ENCODE measurements around the gene ING1.

The ING1 gene

DNA sequence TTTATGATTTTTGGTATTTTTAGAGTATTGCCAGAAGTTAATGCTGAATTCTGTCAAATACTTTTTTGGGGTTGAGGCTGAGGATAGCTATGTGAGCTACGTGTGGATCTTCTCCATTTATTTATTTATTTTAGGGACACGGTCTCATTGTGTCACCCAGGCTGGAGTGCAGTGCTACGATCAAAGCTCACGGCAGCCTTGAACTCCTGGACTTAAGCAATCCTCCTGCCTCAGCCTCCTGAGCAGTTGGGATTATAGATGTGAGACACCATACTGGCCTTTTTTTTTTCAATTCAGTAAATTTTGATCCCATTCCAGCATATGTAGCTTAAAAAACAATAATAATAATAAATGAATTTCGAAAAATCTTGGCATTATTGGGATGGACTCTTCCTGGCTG, 21.1 kb downstream of the ING1 start:
- no peak for DNase-seq
- H3K4me1 ChIP-seq (ENCODE audit: control extremely low read depth in 1 of 4, control insufficient read depth in 4 of 4, insufficient read depth in 4 of 4, low read length in 3 of 4) = no peaks in the 10 kb centered on the region
- POLR2A ChIA-PET = no interaction called here
- CTCF ChIA-PET = interaction anchor here (0.6 kb wide), 1 partner anchor 23 kb away, joined by 4 read pairs; no protein-coding TSS in a partner anchor
- no peaks in the 10 kb centered on the region for H3K27me3 ChIP-seq (replicated peaks in 2 of 5; ENCODE audit: control insufficient read depth in 4 of 5, insufficient read depth in 5 of 5, low read length in 4 of 5)
- no peak overlapping the region for H3K4me3 ChIP-seq (ENCODE audit: control insufficient read depth in 1 of 7, extremely low read depth in 1 of 7, insufficient read depth in 4 of 7, low read depth in 2 of 7, low read length in 6 of 7)
- H3K9me3 ChIP-seq (ENCODE audit: control extremely low read depth in 1 of 5, control insufficient read depth in 4 of 5, insufficient read depth in 2 of 5, low read depth in 1 of 5, low read length in 4 of 5) = peaks cover 0 to 10% (median 5%) of the 10 kb centered on the region in 5 experiments
- no peaks in the 10 kb centered on the region for H3K36me3 ChIP-seq (ENCODE audit: control insufficient read depth in 4 of 4, insufficient read depth in 4 of 4, low read length in 3 of 4)
- 100% methylated on average over 1 of the region's 5 CpGs for WGBS (ENCODE audit: insufficient coverage)
- no peak overlapping the region for H3K27ac ChIP-seq (ENCODE audit: insufficient read depth in 1 of 2, low read depth in 1 of 2, low read length in 2 of 2, poor library complexity in 1 of 2, severe bottlenecking in 2 of 2)

DNA sequence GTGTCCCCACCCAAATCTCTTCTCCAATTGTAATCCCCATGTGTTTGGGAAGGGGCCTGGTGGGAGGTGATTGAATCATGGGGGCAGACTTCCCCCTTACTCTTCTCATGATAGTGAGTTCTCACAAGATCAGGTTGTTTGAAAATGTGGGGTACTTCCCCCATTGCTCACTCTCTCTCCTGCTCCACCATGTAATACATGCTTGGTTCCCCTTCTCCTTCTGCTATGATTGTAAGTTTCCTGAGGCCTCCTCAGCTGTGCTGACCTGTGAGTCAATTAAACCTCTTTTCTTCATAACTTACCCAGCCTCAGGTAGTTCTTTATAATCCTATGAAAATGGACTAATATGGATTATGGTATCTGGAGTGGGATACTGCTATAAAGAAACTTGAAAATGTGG, 24.1 kb downstream of the ING1 start:
- CTCF ChIA-PET = no interaction called here
- no peak for DNase-seq
- POLR2A ChIA-PET = no interaction called here
- H3K9me3 ChIP-seq (ENCODE audit: control extremely low read depth in 1 of 5, control insufficient read depth in 4 of 5, insufficient read depth in 2 of 5, low read depth in 1 of 5, low read length in 4 of 5) = peaks cover 0 to 10% (median 5%) of the 10 kb centered on the region in 5 experiments
- H3K36me3 ChIP-seq (ENCODE audit: control insufficient read depth in 4 of 4, insufficient read depth in 4 of 4, low read length in 3 of 4) = no peaks in the 10 kb centered on the region
- no peak overlapping the region for H3K27ac ChIP-seq (ENCODE audit: insufficient read depth in 1 of 2, low read depth in 1 of 2, low read length in 2 of 2, poor library complexity in 1 of 2, severe bottlenecking in 2 of 2)
- H3K4me1 ChIP-seq (ENCODE audit: control extremely low read depth in 1 of 4, control insufficient read depth in 4 of 4, insufficient read depth in 4 of 4, low read length in 3 of 4) = no peaks in the 10 kb centered on the region
- H3K27me3 ChIP-seq (replicated peaks in 2 of 5; ENCODE audit: control insufficient read depth in 4 of 5, insufficient read depth in 5 of 5, low read length in 4 of 5) = no peaks in the 10 kb centered on the region
- H3K4me3 ChIP-seq (ENCODE audit: control insufficient read depth in 1 of 7, extremely low read depth in 1 of 7, insufficient read depth in 4 of 7, low read depth in 2 of 7, low read length in 6 of 7) = no peak overlapping the region

DNA sequence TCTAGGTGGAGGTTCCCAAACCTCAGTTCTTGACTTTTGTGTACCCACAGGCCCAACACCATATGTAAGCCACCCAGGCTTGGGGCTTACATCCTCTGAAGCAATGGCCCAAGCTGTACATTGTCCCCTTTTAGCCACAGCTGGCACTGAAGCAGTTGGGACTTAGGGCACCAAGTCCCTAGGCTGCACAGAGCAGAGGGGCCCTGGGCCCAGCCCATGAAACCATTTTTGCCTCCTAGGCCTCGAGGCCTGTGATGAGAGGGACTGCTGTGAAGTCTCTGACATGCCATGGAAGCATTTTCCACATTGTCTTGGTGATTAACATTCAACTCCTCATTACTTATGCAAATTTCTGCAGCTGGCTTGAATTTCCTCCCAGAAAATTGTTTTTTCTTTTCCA, 30.2 kb downstream of the ING1 start:
- CTCF ChIA-PET = no interaction called here
- 88% methylated on average over 1 of the region's 1 CpG for WGBS (ENCODE audit: insufficient coverage)
- Histone ChIP-seq H3K9me3 (ENCODE audit: control extremely low read depth in 1 of 5, control insufficient read depth in 4 of 5, insufficient read depth in 2 of 5, low read depth in 1 of 5, low read length in 4 of 5) (peaks cover 0 to 15% (median 10%) of the 10 kb centered on the region in 5 experiments), H3K27me3 (replicated peaks in 2 of 5; ENCODE audit: control insufficient read depth in 4 of 5, insufficient read depth in 5 of 5, low read length in 4 of 5) (no peaks in the 10 kb centered on the region), H3K4me3 (ENCODE audit: control insufficient read depth in 1 of 7, extremely low read depth in 1 of 7, insufficient read depth in 4 of 7, low read depth in 2 of 7, low read length in 6 of 7) (no peak overlapping the region), H3K36me3 (ENCODE audit: control insufficient read depth in 4 of 4, insufficient read depth in 4 of 4, low read length in 3 of 4) (no peaks in the 10 kb centered on the region), H3K4me1 (ENCODE audit: control extremely low read depth in 1 of 4, control insufficient read depth in 4 of 4, insufficient read depth in 4 of 4, low read length in 3 of 4) (no peaks in the 10 kb centered on the region), H3K27ac (ENCODE audit: insufficient read depth in 1 of 2, low read depth in 1 of 2, low read length in 2 of 2, poor library complexity in 1 of 2, severe bottlenecking in 2 of 2) (no peak overlapping the region)
- no peak for DNase-seq
- POLR2A ChIA-PET = no interaction called here

DNA sequence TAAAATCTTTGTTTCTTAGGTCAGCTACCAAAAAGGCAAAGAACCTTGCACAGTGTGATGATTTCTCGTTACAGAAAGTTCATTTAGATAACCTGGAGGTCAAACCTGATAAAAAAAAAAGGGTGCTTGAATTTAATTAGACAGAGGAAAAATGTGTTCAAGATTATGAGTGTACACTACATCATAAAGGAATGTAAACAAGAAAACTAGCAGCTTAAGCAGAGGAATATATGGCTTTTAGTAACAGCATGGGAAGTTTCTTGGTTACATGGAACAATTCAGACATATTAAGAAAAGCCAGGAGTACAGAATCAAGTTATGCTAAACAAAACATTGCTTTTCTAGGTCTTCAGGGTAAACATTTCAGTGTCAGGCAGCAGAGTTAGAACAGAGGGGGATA, 32.9 kb downstream of the ING1 start:
- Histone ChIP-seq H3K27me3 (replicated peaks in 2 of 5; ENCODE audit: control insufficient read depth in 4 of 5, insufficient read depth in 5 of 5, low read length in 4 of 5) (no peaks in the 10 kb centered on the region), H3K36me3 (ENCODE audit: control insufficient read depth in 4 of 4, insufficient read depth in 4 of 4, low read length in 3 of 4) (no peaks in the 10 kb centered on the region), H3K9me3 (ENCODE audit: control extremely low read depth in 1 of 5, control insufficient read depth in 4 of 5, insufficient read depth in 2 of 5, low read depth in 1 of 5, low read length in 4 of 5) (peaks cover 0 to 14% (median 8%) of the 10 kb centered on the region in 5 experiments), H3K4me3 (ENCODE audit: control insufficient read depth in 1 of 7, extremely low read depth in 1 of 7, insufficient read depth in 4 of 7, low read depth in 2 of 7, low read length in 6 of 7) (no peak overlapping the region), H3K27ac (ENCODE audit: insufficient read depth in 1 of 2, low read depth in 1 of 2, low read length in 2 of 2, poor library complexity in 1 of 2, severe bottlenecking in 2 of 2) (no peak overlapping the region), H3K4me1 (ENCODE audit: control extremely low read depth in 1 of 4, control insufficient read depth in 4 of 4, insufficient read depth in 4 of 4, low read length in 3 of 4) (no peaks in the 10 kb centered on the region)
- ChIA-PET POLR2A (no interaction called here), CTCF (no interaction called here)
- no peak for DNase-seq
- no CpG with 5 or more reads among the region's 1 CpG for WGBS (ENCODE audit: insufficient coverage)

DNA sequence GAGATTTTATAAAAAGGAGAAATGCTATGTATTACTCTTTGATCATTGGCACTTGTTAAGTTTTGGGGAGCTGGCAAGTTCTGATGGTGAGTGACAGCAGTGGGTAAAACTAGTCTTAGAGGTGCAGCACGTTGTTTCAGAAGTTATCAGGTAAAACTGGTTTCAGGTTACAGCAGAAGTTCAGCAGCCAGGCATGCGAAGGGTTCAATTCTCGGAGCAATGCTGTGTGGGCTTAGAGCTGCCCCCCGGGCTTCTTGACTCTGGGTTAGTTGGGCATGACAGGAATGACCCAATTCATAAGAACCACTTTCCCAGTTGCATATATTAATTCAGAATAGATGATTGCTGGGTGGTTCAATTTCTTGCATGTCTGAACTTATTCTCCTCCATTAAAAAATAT, 34.8 kb downstream of the ING1 start:
- Histone ChIP-seq H3K27me3 (replicated peaks in 2 of 5; ENCODE audit: control insufficient read depth in 4 of 5, insufficient read depth in 5 of 5, low read length in 4 of 5) (no peaks in the 10 kb centered on the region), H3K27ac (ENCODE audit: insufficient read depth in 1 of 2, low read depth in 1 of 2, low read length in 2 of 2, poor library complexity in 1 of 2, severe bottlenecking in 2 of 2) (no peak overlapping the region), H3K4me1 (ENCODE audit: control extremely low read depth in 1 of 4, control insufficient read depth in 4 of 4, insufficient read depth in 4 of 4, low read length in 3 of 4) (no peaks in the 10 kb centered on the region), H3K36me3 (ENCODE audit: control insufficient read depth in 4 of 4, insufficient read depth in 4 of 4, low read length in 3 of 4) (no peaks in the 10 kb centered on the region), H3K4me3 (ENCODE audit: control insufficient read depth in 1 of 7, extremely low read depth in 1 of 7, insufficient read depth in 4 of 7, low read depth in 2 of 7, low read length in 6 of 7) (no peak overlapping the region), H3K9me3 (ENCODE audit: control extremely low read depth in 1 of 5, control insufficient read depth in 4 of 5, insufficient read depth in 2 of 5, low read depth in 1 of 5, low read length in 4 of 5) (peaks cover 2 to 14% (median 5%) of the 10 kb centered on the region in 5 experiments)
- POLR2A ChIA-PET = no interaction called here
- CTCF ChIA-PET = interaction anchor here (0.6 kb wide), 1 partner anchor 87 kb away, joined by 3 read pairs; no protein-coding TSS in a partner anchor
- 67% methylated on average over 1 of the region's 4 CpGs for WGBS (ENCODE audit: insufficient coverage)
- no peak for DNase-seq

DNA sequence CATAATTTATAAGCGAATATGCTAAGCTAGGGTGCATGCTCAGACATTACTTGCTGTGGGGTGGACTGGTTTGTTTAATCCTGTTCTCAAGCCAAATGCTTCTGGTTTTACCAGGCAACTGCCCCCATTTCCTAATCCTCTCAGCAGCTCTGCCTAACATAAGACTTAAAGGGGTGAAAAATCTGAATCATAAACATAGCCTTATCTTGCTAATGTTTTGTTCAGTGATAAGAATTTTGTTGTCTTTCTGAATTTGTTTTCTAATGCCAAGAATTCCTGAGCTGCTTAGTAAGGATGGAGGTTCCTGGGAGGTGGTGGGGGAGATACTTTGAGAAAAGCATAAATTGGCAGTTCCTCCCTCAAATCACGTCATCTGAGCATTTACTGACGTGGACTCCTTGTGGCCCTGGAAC, 42.7 kb downstream of the ING1 start:
- CTCF ChIA-PET = no interaction called here
- WGBS (ENCODE audit: insufficient coverage) = 75% methylated on average over 2 of the region's 3 CpGs
- H3K27ac ChIP-seq (ENCODE audit: insufficient read depth in 1 of 2, low read depth in 1 of 2, low read length in 2 of 2, poor library complexity in 1 of 2, severe bottlenecking in 2 of 2) = no peak overlapping the region
- no peaks in the 10 kb centered on the region for H3K36me3 ChIP-seq (ENCODE audit: control insufficient read depth in 4 of 4, insufficient read depth in 4 of 4, low read length in 3 of 4)
- POLR2A ChIA-PET = no interaction called here
- DNase-seq = no peak
- peaks cover 0 to 7% (median under 1%) of the 10 kb centered on the region in 5 experiments for H3K9me3 ChIP-seq (ENCODE audit: control extremely low read depth in 1 of 5, control insufficient read depth in 4 of 5, insufficient read depth in 2 of 5, low read depth in 1 of 5, low read length in 4 of 5)
- no peaks in the 10 kb centered on the region for H3K4me1 ChIP-seq (ENCODE audit: control extremely low read depth in 1 of 4, control insufficient read depth in 4 of 4, insufficient read depth in 4 of 4, low read length in 3 of 4)
- no peak overlapping the region for H3K4me3 ChIP-seq (ENCODE audit: control insufficient read depth in 1 of 7, extremely low read depth in 1 of 7, insufficient read depth in 4 of 7, low read depth in 2 of 7, low read length in 6 of 7)
- H3K27me3 ChIP-seq (replicated peaks in 2 of 5; ENCODE audit: control insufficient read depth in 4 of 5, insufficient read depth in 5 of 5, low read length in 4 of 5) = no peaks in the 10 kb centered on the region

DNA sequence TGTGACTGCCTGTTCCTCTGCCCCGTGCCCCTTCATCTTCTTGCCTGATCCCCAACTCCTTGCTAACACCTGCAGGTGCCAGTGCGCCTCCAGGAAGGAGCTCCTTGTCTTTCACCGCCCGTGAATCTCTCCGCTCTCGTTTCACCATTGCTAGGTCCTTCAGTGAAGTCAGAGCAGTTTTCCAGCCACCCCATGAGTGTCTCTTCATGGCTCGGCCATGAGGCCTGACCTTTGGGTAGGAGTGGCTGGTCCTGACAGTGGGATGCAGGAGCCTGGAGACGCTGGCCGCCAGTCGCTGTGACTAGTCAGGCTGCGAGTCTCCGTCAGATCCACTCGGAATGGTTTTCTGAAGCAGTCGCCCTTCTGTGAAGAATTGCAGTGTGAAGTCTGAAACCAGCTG, 43.8 kb downstream of the ING1 start:
- CTCF ChIA-PET = interaction anchor here (0.6 kb wide), 1 partner anchor 22 kb away, joined by 4 read pairs; no protein-coding TSS in a partner anchor
- POLR2A ChIA-PET = no interaction called here
- H3K27ac ChIP-seq (ENCODE audit: insufficient read depth in 1 of 2, low read depth in 1 of 2, low read length in 2 of 2, poor library complexity in 1 of 2, severe bottlenecking in 2 of 2) = no peak overlapping the region
- WGBS (ENCODE audit: insufficient coverage) = 98% methylated on average over 14 of the region's 14 CpGs
- H3K27me3 ChIP-seq (replicated peaks in 2 of 5; ENCODE audit: control insufficient read depth in 4 of 5, insufficient read depth in 5 of 5, low read length in 4 of 5) = no peaks in the 10 kb centered on the region
- H3K4me3 ChIP-seq (ENCODE audit: control insufficient read depth in 1 of 7, extremely low read depth in 1 of 7, insufficient read depth in 4 of 7, low read depth in 2 of 7, low read length in 6 of 7) = no peak overlapping the region
- no peaks in the 10 kb centered on the region for H3K4me1 ChIP-seq (ENCODE audit: control extremely low read depth in 1 of 4, control insufficient read depth in 4 of 4, insufficient read depth in 4 of 4, low read length in 3 of 4)
- peaks cover 0 to 5% (median 0%) of the 10 kb centered on the region in 5 experiments for H3K9me3 ChIP-seq (ENCODE audit: control extremely low read depth in 1 of 5, control insufficient read depth in 4 of 5, insufficient read depth in 2 of 5, low read depth in 1 of 5, low read length in 4 of 5)
- DNase-seq = no peak
- no peaks in the 10 kb centered on the region for H3K36me3 ChIP-seq (ENCODE audit: control insufficient read depth in 4 of 4, insufficient read depth in 4 of 4, low read length in 3 of 4)

Measured in common myeloid progenitor, CD34-positive (primary cell).